Stimulated activated CD8-positive, alpha-beta memory T cell treated with anti-CD3 and anti-CD28 coated beads, Interleukin-12 subunit alpha, Interleukin-12 subunit beta, amount 100 ng/mL, for 24 hours (primary cell): Measurements from ENCODE around the gene VSTM4.

Experiments used
- DNase-seq: peaks from one replicate; pipeline ENCODE4 v3.0.0-alpha.2; 2020; ENCODE audit errors: extremely low read depth

The VSTM4 gene

DNA sequence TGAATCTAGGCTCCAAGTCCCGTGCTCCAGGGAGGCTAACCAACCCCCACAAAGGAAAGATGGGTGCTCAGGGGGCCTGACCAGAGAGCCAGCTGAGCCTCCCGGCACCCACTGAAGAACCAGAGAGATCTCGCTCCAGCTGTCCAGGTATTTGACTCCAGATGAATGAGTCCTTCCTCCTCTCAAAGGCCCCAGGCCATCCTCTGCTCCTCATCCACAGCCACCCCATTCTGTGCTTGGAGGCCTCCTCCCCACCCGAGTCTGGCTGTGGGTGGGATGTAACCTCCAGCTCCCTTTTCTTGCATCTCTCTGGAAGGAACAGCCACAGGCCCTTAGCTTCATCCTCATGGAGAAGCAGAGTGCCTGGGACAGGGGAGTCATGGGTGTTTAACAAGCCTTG, 44.6 kb downstream of the VSTM4 start:
- DNase-seq = no peak

DNA sequence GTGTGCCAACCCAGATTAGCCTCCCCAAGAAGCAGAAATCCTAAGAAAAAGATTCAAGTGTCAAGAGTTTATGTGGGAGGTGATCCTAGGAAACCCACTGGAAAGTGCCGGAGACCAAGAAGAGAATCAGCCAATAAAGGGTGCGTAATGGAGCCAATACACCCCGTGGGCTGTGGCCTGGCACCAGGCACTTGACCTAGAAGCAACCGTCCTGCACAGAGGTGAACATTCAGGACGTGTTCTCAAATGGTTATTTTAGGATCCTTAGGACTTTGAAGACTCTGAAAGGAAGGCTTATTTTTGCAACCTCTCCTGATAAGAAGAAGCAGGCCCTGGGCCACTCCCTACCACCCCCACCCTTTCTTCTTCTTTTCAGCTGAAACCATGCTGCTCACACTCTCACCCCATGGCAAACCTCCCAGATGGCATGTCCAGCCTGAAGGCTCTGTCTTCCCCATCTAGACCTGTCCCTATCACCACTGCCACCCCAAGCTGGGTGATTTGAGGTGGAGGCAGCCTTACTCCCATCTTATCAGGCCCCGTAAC, 46.6 kb downstream of the VSTM4 start:
- DNase-seq = no peak

DNA sequence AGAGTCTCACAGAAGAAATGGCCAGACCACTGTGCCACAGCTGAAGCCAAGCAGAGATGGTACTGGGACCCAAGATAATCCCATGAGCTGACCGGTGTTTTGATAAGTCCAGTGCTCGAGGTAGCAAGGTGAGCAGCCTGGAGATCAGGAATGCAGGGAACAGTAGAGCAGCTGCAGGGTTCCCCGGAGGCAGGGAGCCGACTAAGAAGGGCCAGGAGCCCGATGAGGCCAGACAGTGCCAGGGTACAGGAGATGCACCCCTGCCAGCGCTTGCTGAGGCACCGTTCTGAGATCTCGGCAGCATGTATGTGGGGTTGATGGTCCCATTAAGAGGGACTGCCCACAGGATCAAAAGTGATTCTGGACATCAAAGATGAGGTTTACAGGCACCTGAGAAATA, 47.1 kb downstream of the VSTM4 start:
- no peak for DNase-seq

DNA sequence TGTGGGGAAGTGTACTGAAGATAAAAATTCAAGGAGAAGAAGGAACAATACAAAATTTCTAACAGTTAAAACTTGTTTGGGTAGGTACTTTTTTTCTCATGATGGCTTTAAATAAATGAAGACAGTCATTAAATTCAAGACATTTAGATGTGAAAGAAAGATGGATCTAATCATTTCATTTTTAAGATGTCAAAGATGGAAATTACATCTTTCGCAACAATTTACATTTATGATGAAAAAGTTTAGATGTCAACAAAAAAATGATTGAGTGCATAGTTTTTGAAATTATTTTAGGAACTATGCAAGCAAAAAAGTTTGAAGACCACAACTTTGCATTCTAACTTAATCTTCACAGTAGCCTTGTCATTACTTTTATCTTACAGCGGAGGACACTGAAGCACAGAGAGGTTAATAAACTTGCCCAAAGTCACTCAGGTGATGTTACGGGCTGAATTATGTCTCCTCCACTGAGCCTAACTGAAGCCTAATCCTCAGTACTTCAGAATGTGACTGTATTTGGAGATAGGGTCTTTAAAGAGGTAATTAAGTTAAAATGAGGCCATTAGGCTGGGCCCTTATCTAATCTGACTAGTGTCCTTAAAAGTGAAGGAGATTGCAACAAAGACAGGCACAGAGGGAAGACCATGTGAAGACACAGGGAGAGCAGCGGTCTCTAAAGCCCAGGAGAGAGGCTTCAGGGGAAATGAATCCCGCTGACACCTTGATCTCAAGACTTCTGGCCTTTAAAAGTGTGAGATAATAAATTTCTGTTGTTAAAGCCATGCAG, 48.2 kb downstream of the VSTM4 start:
- DNase-seq = no peak

DNA sequence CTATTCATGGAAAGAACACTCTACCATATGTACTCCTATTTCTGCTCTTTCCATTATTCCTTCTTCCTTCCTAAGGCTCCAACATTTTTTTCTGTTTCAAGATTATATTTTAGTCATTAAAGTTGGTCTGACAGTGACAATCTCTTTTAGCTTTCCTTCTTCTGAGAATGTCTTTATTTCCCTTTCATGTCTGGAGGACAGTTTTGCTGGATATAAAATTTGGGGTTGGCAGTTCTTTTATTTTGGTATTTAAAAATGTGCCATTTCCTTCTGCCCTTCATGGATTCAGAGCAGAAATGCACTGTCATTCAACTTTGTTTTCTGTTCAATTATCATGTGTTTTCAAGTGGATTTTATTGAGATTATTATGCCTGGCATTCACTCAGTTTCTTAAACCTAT, 53.1 kb downstream of the VSTM4 start:
- no peak for DNase-seq

DNA sequence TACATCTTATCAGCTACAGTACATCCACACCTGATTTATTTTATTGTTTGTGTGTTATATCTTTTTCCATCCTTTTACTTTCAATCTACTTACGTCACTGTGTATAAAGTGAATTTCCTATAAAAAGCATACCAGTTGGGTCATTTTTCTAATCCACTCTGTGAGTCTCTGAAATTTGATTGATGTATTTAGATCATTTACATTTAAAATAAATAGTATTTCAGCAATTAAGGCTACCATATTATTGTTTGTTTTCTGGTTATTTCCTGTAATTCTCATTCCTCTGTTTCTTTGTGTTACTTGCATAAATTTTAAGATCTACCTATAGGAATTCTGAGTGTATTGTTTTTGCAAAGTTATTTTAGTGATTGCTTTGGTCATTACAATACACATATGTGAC, 53.7 kb downstream of the VSTM4 start:
- DNase-seq = no peak

DNA sequence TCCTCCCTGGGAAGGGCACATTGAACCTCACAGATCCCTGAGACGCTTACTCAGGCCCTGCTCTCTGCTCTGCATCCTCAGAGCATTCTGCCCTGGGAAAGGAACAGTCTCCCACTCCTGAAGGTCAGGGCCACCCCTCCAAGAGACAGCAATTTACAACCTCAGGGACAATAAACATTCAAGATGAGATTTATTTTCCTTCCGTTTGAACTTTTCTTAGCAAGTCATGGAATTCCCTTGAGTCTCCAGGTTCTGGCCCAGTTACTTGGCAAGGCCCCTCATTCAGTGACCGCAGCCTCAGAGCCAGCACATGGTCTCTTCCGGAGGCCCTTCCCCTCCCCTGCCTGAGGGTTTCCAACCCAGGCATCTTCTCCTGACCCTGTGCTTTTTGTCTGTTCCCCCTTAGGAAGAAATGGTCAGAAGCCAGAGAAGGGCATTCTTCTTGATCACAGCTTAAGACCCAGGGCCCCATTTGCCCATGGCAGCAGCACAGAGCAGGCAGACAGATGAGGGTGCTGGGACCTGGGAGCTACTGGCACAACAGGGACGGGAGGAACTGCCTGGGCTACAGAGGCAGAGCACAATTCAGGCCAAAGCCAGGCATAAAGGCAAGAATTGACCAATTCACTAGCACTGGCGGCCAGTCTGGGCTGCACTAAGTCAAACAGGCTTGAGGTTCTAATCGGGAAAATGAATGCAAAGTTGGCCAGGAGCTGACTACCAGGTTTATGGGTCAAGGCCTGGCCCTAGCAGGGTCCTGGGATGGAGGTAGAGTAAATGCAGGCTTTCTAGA, 56.7 kb downstream of the VSTM4 start:
- no peak for DNase-seq

DNA sequence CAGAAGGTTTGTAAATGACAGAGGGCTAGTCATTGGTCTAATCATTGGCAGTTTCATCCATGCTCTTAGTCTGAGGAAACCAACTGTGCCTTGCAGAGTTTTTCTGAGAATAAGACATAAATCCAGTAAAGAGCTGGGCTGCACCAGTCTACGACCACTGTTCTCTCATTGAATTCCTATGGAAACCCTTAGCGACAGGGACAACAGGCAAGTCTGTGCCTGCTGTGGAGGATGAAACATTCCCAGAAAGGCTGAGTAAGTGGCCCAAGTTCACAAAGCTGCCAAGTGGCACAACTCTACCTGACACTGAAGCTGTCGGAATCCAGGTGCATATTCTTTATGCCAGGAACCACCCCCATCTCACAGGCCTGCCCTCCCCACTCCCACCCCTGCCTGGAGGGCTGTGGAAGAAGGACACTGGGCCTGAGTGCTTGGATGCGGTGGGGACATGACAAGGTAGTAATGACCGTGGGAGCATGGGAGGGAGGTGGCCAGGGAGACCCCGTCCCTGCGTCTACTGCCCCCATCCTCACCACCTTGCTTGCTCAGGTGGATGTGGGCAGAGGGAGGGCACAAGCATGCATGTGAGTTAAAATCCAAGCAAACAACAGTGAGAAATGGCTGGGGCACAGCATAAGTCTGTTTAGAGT, 58.0 kb downstream of the VSTM4 start:
- no peak for DNase-seq

DNA sequence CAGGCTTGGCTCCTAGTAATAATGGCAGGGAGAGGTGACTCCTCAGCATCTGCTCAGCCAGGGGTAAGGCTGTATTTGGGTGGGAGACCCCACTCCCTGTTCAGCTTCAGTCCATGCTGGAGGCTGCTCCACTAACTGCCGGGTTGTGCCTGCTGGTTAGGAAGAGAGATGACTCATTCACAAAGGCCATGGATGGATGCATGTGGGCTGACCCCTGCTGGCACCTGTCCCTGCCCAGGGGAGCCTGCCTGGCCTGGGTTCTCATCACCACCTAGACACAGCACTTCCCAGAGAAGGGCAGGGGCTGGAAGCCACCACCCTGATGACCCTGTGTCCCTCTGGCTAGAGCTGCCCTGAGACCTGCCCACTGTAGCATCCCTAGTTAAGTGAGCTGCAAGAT, 59.0 kb downstream of the VSTM4 start:
- no peak for DNase-seq

DNA sequence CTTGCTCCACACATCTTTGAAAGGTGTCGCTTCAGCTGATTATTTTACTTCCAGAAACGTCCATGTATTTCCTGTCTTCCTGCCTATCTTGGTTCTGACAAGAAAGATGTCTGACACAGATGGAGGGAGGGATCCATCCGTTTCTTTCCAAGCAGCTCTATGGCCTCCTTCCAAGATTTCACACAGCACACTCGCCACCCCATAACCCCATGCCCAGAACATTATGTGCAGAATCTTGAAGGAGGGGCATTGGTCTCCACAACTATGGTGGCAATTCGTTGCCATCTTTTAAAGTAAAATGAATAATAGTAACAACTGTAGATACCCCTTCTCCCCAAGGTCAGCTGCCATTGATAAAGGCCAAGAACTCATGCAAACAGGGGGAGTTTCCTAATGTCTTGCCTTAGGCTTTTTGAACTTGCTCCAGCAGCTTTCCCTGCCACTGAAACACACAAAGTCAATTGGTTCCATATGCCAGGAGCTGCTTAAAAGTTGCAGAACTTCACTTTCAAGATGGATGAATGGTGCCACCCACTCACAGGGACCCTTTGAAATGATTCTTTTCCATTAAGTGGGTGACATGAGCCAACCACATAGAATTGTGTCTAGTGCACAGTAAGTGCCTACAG, 60.0 kb downstream of the VSTM4 start:
- no peak for DNase-seq

DNA sequence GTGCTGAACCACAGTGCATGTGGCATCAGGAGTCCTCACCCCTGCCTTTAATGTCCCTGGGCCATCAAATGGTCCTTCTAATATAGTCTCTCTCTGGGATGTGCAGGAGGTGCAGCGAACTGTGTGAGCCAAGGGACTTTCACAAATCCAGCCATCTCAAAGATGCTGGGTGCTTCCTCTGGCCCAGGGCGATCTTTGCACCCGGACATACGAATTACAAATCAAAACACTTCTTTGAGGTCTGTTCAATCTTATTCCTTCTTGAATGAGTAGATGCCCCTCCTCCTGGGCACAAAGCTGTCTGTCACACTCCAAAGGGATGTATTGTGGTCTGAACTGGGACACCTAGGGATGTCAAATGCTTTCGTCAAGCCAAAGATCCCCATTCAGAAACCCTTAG, 60.6 kb downstream of the VSTM4 start:
- DNase-seq = no peak

DNA sequence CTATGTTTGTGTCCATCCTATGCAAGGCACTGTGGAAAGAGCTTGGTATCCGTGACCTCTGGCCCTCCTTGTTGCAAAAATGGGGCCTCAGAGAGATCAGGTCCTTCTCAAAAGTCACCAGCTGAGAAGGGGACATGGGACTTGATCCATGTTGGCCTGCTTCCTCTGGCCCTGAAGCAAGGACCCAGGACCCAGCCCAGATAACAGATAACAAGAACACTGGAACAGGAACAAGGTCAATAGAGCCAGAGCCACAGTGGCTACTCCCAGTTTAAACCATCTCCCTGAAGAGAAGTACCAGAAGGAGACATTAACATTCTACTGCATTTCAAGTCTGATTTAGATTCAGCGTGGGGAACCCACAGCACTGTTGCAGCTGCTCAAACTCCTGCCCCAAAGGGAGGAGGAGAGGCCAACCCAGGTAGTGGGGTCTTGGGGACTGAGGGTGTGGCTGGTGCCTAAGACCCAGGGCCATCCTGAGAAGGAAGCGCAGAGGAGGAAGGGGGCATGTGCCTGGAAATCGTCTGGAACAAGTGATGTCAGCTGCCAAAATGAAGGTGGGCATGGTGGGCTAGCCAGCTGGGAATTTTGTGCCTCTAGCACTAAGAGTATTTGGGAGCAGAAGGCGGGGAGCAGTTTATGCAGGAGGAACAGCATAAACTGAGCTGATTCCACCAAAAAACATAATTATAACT, 61.2 kb downstream of the VSTM4 start:
- DNase-seq = no peak

DNA sequence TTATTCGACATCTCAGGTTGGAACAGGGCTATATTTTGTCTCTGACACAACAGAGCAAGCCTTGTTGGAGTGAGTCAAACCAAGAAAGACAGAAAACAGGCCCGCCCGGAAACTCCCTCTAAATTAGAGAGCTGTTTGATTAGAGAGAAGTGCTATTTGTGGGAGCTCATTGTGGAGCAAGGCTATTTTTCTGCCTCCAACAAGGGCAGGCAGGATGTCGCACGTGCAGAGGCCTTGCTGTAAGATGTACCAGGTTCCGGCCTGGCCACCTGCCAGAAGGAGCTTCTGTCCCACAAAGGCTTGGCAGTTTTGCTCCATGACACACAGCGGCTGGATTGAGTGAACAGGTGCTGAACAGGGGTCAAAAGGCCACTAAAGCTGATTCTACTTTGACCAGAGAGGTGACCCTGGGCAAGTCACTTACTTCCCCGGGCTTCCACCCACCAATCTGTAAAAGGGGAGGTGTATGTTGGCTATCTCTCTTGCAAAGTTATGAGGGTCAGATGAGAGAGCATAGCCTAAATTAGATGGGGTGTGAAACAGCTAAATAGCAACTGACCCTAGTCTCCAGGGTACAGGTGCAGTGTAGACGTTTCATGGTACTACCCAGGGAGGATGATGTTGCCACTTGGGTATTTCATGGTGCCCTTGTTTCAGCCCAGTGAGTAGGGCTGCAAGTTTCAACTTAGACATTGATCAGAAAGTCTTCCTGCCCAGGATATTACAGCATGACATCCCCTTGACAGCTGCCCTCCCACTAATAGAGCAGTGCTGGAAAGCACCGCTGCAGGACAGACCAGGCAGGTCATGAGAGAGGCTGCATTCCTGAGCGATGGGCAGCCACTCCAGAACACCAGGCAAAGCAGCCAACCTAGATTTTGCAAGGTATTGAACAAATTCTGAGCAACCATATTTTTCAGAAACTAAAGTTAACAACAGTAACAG, 62.0 kb downstream of the VSTM4 start:
- DNase-seq = no peak

DNA sequence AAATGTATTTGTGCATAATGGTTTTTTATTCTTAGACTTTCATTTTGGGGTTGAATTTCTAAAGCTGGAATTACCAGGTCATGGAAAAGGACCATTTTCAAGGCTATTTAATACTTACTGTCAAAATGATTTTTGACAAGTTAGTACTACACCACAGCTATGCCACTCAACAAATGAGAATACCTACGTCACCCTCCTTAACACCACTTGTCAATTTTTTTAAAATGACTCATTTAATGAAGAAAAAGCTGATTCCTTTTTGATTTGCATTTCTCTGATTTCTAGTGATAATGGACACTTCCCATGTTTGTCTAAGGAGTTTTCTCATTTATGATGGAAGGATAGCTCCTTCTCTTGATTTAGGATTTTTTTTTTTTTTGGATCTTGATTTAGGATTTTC, 63.3 kb downstream of the VSTM4 start:
- DNase-seq = no peak

DNA sequence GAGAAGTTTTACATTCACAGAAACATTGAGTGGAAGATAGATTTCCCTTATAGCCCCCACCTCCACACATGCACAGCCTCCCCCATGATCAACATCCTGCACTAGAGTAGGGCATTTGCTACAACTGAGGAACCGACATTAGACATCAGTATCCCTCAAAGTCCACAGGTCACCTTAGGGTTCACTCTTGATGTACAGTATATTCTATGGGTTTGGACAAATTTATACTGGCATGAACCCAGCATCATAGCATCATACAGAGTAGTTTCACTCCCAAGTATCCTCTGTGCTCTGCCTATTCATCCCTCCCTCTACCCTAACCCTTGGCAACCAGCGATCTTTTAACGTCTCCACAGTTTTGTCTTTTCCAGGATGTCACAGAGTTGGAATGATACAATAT, 64.4 kb downstream of the VSTM4 start:
- no peak for DNase-seq

DNA sequence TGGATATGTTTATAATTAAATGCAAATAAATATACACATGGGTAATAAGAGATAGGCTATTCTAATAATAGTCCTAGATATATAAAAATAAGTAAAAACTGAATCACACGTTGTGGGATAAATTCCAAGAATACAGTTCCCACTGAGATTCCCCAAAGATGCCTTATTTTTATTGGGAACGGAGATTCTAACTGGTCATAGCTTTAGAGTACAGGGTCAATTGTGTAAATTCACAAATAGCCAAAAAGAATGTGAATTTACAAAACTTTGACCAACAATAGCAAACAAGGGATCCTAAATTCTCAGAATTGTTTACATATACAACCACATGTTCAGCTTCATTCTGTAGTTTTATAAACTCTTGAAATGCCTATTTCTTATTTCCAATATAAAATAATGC, 65.0 kb downstream of the VSTM4 start:
- no peak for DNase-seq

DNA sequence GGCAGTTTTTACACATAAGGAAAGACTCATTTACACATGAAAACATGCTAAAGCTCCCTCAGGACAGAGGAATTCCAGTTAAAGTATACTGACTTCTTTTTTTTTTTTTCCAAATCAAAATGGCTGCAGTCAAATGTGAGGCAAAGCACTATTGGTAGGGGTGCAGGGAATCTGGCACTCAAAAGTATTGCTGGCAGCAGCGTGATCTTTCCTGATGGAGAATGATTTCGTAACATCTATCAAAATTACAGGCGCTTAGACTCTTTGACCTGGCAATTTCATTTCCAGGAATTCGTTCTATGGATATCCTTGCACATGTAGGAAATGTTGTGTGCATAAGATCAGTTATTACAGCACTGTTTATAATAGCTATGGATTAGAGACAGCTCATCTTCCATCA, 65.7 kb downstream of the VSTM4 start:
- DNase-seq = no peak

DNA sequence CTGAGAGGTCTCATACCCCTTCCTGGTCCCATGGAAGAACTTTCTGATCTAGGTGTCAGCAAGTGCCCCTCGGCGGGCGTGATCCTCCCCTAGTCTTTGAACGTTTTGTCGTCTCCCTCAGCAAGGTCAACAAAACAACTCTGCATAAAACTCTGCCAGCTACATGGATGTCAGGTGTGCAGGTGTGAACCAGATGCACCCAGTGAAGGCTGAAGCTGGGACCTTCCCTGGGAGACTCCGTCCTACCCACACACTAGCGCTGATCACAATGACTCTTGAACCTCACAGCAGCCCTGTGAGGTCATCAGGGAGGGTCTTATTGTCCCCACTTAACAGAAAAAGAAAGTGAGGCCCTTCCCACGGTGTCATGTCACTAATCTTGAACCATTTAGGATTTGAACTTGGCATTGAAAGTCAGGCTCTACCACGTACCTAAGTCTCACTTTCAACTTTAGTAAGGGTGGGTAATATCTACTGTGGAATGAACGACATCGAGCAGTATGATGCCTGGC, 68.1 kb downstream of the VSTM4 start:
- no peak for DNase-seq

DNA sequence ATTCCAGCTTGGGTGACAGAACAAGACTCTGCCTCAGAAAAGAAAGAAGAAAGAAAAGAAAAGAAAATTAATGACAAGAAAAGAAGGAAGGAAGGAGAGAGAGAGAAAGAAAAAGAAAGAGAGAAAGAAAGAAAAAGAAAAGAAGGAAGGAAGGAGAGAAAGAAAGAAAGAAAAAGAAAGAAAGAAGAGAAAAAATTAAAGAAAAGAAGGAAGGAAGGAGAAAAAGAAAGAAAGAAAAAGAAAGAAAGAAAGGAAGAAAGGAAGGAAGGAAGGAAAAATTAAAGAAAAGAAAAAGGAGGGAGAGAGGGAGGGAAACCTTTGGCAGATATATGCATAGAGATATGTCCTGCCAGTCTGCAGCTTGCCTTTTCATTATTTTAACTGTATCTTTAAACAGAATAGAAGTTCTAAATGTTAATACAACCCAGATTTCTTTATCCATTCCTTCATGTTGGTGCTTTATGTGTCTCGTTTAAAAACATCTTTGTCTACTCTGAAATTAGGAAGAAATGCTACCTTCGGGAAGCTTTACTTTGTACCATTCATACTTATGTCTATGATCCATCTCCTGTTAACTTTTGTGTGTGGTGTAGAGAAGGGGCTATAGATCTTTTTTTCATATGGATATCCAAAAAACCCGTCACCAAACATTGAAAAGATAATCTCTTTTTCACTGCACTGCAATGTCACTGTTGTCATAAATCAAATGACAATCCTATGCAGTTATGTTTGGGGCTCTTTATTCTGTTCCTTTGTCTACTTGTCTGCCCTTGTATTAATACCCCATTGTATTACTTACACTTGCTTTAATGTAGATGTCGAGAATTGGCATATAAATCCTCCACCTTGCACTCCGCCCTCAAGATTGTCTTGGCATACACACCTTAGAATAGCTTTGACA, 70.8 kb downstream of the VSTM4 start:
- DNase-seq = no peak
